A549 (cell line): ENCODE results near the gene INSIG1.

ENCODE experiments used
- CBX8 ChIP-seq: fragments of 200-600 bp; sonication (generic); IDR thresholded peaks from 2 replicates; pipeline ENCODE4 v1.6.1; 2016
- CTCF ChIP-seq: fragments of >200 bp; sonication (Bioruptor Twin); formaldehyde crosslinking; IDR thresholded peaks from 3 replicates; pipeline ENCODE4 v1.5.1; 2016
- EHF ChIP-seq: fragments of 250-450 bp; sonication (Bioruptor Pico); IDR thresholded peaks from 2 replicates; pipeline ENCODE4 v1.5.0; 2020; ENCODE audit warnings: mild to moderate bottlenecking
- RAD21 ChIP-seq, 2 experiments: fragments of >200 bp in 1 of 2; sonication (Bioruptor Twin) in 1 of 2; formaldehyde crosslinking in 1 of 2; IDR thresholded peaks in 1 of 2; conservative IDR thresholded peaks in 1 of 2; 2 replicates in 1 of 2; 3 replicates in 1 of 2; pipeline ENCODE4 v1.6.1; 2012 to 2018; ENCODE audit warnings: inconsistent platforms in 1 of 2
- USF2 ChIP-seq: fragments of 450-650 bp; IDR thresholded peaks from 2 replicates; pipeline ENCODE4 v1.6.1; 2014; ENCODE audit warnings: antibody characterized with exemption

- TF ChIP-seq EHF = no peak
- no peak for TF ChIP-seq USF2
- TF ChIP-seq CTCF = no peak
- TF ChIP-seq CBX8 = no peak
- no peak for TF ChIP-seq RAD21 (conservative IDR thresholded peaks at IDR 0.05 in 1 of 2, IDR thresholded peaks at IDR 0.05 in 1 of 2)
Measured at GRCh38 chr7:155280446-155281397, 17.0 kb upstream of the INSIG1 start.
